Kidney epithelial cell (primary cell): ENCODE results near the gene ZNF691. TPM values are rescaled to one million over a fixed set of nuclear protein-coding genes. Genes with fewer than 3 reads are reported as not detected.

Experiments used
- DNase-seq: peaks from one replicate; pipeline ENCODE4 v3.0.0-alpha.2; 2010; ENCODE audit warnings: low read depth
- H3K27me3 ChIP-seq: 2 replicates; pipeline ENCODE4 v1.6.0; 2011; ENCODE audit warnings: low read length; ENCODE audit not compliant: control insufficient read depth, insufficient read depth
- H3K36me3 ChIP-seq: 2 replicates; pipeline ENCODE4 v1.5.1; 2011; ENCODE audit warnings: low read length; ENCODE audit not compliant: control insufficient read depth, insufficient read depth
- H3K4me3 ChIP-seq: 2 replicates; pipeline ENCODE4 v1.5.1; 2011; ENCODE audit warnings: low read depth, mild to moderate bottlenecking, control low read depth, low read length
- total RNA-seq: library from RNA; depleted of rRNA; stranded (reverse); fragments of >200 nt; gene quantifications from 2 replicates; pipeline ENCODE4 v1.2.3, GENCODE V29; 2015
- TF ChIP-seq, protein P1 (sequence below): IDR thresholded peaks from 2 replicates; pipeline ENCODE4 v1.5.1; 2011; ENCODE audit warnings: mild to moderate bottlenecking, moderate library complexity, low read length, control low read depth, inconsistent platforms; ENCODE audit not compliant: insufficient read depth, poor library complexity, severe bottlenecking

Gene ZNF691
- total RNA-seq, 1 donor from 2014 or later = 9.4 TPM

DNA sequence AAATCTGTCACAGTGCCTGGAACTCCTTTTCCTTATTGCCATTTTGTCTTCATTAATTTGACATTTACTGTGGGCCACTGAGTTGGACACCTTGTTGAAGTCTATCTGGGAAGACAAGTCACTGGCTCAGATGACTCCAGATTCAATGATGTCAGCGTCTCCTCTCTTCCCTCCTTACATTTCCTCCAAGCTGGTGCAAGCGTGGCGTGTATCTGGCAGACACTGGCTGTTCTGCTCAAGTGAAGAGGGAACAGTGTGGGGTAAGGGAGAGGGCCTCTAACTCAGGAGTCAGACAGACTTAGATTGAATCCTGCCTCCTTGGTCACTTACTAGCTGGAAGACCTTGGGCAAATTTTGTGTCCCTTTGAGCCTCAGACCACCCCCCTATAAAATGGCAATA is 8.7 kb upstream of the ZNF691 start:
- H3K4me3 ChIP-seq = no peak overlapping the region
- TF ChIP-seq, protein P1, sequence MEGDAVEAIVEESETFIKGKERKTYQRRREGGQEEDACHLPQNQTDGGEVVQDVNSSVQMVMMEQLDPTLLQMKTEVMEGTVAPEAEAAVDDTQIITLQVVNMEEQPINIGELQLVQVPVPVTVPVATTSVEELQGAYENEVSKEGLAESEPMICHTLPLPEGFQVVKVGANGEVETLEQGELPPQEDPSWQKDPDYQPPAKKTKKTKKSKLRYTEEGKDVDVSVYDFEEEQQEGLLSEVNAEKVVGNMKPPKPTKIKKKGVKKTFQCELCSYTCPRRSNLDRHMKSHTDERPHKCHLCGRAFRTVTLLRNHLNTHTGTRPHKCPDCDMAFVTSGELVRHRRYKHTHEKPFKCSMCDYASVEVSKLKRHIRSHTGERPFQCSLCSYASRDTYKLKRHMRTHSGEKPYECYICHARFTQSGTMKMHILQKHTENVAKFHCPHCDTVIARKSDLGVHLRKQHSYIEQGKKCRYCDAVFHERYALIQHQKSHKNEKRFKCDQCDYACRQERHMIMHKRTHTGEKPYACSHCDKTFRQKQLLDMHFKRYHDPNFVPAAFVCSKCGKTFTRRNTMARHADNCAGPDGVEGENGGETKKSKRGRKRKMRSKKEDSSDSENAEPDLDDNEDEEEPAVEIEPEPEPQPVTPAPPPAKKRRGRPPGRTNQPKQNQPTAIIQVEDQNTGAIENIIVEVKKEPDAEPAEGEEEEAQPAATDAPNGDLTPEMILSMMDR = no peak
- no peak for DNase-seq
- no peaks in the 10 kb centered on the region for H3K27me3 ChIP-seq
- H3K36me3 ChIP-seq = no peaks in the 10 kb centered on the region

DNA sequence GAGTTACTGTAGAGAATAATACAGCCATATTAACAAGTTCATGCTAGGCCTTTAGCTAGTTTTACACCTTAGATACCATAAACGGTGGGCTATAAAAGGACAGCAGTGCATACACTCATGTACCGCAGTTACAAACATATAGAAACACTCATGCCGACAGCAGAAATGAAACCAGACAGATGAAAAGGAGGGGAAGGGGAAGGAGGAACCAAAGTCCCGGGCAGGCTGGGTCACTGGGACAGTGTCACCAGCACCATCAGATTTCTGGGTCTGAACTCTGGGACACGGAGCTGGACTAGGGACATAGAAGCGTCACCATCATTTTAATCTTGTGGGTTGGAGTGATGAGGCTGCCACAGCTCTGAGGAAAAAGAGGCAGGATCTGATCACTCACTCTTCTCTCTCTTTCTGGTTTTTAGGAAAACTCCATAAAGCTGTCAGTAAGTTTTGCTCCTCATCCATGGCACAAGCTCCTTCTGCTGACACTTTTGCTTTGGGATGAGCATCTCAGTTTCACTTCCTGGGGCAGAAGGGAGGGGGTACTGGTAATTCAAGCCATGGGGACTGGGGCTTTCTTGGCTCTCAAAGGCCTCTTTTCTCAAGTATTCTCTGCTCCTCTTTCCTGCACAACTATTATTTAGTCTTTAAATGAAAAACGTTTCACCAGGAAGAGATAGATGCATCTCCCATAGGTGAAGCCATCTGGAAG is 7.8 kb upstream of the ZNF691 start:
- H3K27me3 ChIP-seq = no peaks in the 10 kb centered on the region
- DNase-seq = no peak
- no peaks in the 10 kb centered on the region for H3K36me3 ChIP-seq
- TF ChIP-seq, protein P1 = no peak
- no peak overlapping the region for H3K4me3 ChIP-seq

DNA sequence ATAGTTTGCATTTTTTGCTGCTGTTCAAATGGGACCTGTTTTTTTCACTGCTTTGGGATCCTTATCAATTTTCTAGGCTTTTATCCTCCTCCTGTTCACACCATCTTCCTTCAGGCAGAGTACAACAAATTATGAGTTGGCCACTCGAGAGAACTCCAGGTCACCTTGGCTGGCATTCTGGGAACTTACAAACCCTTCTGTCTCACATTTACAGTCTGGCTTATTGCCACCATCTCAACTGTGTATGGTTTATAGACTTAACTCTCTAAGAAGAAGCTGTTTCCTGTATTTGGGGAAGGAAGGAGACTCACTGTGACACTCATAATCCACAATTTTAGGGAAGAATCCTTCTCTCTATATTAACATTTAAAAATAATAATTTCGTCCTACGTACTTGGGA is 5.4 kb upstream of the ZNF691 start:
- DNase-seq = no peak
- H3K27me3 ChIP-seq = no peaks in the 10 kb centered on the region
- no peak overlapping the region for H3K4me3 ChIP-seq
- no peaks in the 10 kb centered on the region for H3K36me3 ChIP-seq
- TF ChIP-seq, protein P1 = no peak

DNA sequence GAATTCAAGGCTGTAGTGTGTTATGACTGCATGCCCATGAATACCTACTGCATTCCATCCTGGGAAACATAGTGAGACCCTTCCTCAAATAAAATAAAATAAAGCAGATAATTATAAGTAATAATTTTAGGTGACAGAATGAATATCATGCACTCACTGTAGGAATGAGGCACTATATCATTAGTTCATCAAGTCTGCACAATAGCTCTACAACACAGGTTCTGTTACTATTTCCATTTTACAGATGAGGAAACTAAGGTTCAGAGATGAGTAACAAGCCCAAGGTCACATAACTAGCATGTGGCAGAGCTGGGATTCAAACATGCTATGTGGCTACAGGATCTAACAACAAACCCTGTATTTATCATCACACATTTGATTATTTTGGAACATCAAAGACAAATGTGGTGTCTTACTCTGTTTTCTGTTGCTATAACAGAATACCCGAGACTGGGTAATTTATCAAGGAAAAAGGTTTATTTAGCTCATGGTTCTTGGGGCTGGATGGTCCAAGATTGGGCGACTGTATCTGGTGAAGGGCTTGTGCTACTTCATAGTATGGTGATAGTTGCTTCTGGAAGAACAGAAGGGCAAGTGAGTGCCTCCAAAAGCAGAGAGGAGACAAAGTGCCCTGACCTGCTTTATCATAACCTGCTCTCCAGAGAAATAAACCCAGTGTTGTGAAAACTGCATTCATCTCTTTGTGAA is 4.8 kb upstream of the ZNF691 start:
- no peaks in the 10 kb centered on the region for H3K36me3 ChIP-seq
- H3K27me3 ChIP-seq = no peaks in the 10 kb centered on the region
- no peak for DNase-seq
- TF ChIP-seq, protein P1 = no peak
- H3K4me3 ChIP-seq = no peak overlapping the region

DNA sequence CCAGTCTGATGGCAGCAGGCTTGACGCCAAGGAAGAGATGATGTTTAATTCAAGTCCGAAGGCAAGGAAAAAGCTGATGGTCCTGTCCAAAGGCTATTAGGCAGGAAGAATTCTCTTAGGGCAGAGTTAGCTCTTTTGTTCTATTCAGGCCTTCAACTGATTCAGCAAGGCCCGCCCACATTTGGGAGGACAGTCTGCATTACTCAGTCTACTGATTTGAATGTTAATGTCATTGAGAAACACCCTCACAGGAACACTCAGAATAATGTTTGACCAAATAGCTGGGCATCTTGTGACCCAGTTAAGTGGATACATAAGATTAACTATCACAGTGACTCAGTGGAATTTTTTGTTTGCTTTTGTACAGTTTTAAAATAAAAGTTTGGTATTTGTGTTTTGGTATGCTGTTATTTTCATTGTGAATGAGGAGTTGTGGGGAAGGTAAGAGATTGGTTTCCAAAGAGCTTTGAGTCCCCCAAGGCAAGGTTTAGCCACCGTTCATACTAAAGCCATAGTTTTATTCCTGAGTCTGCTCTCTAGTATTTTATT is 1.7 kb upstream of the ZNF691 start:
- H3K27me3 ChIP-seq = no peaks in the 10 kb centered on the region
- no peaks in the 10 kb centered on the region for H3K36me3 ChIP-seq
- no peak for DNase-seq
- TF ChIP-seq, protein P1 = no peak
- H3K4me3 ChIP-seq = no peak overlapping the region
